Calu3 (cell line): ENCODE measurements around the gene TMPRSS11B. TPM values are rescaled to one million over a fixed set of nuclear protein-coding genes. Genes with fewer than 3 reads are reported as not detected.

Experiments
- BruUV-seq: library from RNA; stranded (reverse); fragments of 400-500 nt; replicated peaks from 2 replicates; lab custom pipeline; 2021; lab: Mats Ljungman, UMichigan
- CTCF ChIA-PET: fragments of 300-600 bp; sonication (Branson Sonifier 250); formaldehyde crosslinking; loops from one replicate; lab custom pipeline; 2022; ENCODE audit warnings: antibody characterized with exemption; lab: Charles Lee
- DNase-seq: peaks from one replicate; pipeline ENCODE4 v3.0.0; 2022
- H3K27ac Mint-ChIP-seq: one replicate; pipeline ENCODE4 v1.8.0; 2022; ENCODE audit warnings: mixed read lengths; ENCODE audit not compliant: unreplicated experiment
- H3K27me3 Mint-ChIP-seq: one replicate; pipeline ENCODE4 v1.8.0; 2022; ENCODE audit warnings: mixed read lengths; ENCODE audit not compliant: unreplicated experiment
- H3K36me3 Mint-ChIP-seq: one replicate; pipeline ENCODE4 v1.8.0; 2022; ENCODE audit warnings: mild to moderate bottlenecking, moderate library complexity, mixed read lengths; ENCODE audit not compliant: insufficient read depth, unreplicated experiment
- H3K4me1 Mint-ChIP-seq: one replicate; pipeline ENCODE4 v1.8.0; 2022; ENCODE audit warnings: mild to moderate bottlenecking, low read depth, mixed read lengths; ENCODE audit not compliant: unreplicated experiment
- H3K4me3 Mint-ChIP-seq: one replicate; pipeline ENCODE4 v1.8.0; 2022; ENCODE audit warnings: mild to moderate bottlenecking, low read depth, moderate library complexity, mixed read lengths; ENCODE audit not compliant: unreplicated experiment
- H3K9me3 Mint-ChIP-seq: one replicate; pipeline ENCODE4 v1.8.0; 2022; ENCODE audit warnings: low read depth, mixed read lengths; ENCODE audit not compliant: unreplicated experiment
- CTCF ChIP-seq: fragments of 200-600 bp; IDR thresholded peaks from one replicate; pipeline ENCODE4 v1.8.0; 2022; ENCODE audit warnings: antibody characterized with exemption; ENCODE audit not compliant: unreplicated experiment
- intact Hi-C: fragments of 100-400 bp; cut with micrococcal nuclease; formaldehyde crosslinking; loops from one replicate; pipeline ENCODE4 v1.10.0; 2022; ENCODE audit not compliant: unreplicated experiment
- total RNA-seq: library from RNA; stranded (reverse); gene quantifications from 2 replicates; pipeline ENCODE4 v1.2.3, GENCODE V29; 2022

The TMPRSS11B gene
- total RNA-seq, 1 experiment from 2014 or later, result not detected

- CTCF ChIA-PET, result no interaction called here
These were observed 58.3 kb downstream of the TMPRSS11B start for GRCh38 chr4:68187145-68187544.

DNA sequence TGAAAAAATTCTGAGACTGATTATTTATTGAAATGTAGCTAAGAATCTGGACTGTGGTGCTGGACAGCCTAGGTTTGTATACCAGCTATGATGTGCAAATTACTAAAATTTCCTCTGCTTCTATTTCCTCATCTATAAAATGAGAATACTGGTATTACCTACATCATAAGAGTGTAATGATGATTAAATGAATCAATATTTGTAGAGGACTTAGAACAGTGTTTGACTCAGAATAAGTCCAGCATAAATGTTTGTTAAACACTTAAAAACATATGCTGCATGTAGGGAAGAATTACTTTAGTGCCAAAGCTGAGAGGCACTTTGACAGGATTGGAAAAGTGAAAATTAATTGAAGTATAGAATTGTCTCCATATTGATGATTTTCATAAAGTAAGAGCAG, 60.6 kb downstream of the TMPRSS11B start:
- no TSS peak for BruUV-seq
- Mint-ChIP-seq H3K27ac (no peak overlapping the region), H3K9me3 (no peaks in the 10 kb centered on the region), H3K36me3 (no peaks in the 10 kb centered on the region), H3K4me3 (no peak overlapping the region), H3K27me3 (no peaks in the 10 kb centered on the region), H3K4me1 (no peaks in the 10 kb centered on the region)
- DNase-seq, result no peak
- no peak for TF ChIP-seq CTCF
- intact Hi-C loops, result no loop called here
- CTCF ChIA-PET, result no interaction called here

More at GRCh38 chr4:68187145-68187544, 58.3 kb downstream of the TMPRSS11B start:
- Mint-ChIP-seq H3K4me3 (no peak overlapping the region), H3K9me3 (no peaks in the 10 kb centered on the region), H3K36me3 (no peaks in the 10 kb centered on the region), H3K27me3 (no peaks in the 10 kb centered on the region), H3K27ac (no peak overlapping the region), H3K4me1 (no peaks in the 10 kb centered on the region)
- no peak for TF ChIP-seq CTCF
- DNase-seq, result no peak
- BruUV-seq, result no TSS peak
- intact Hi-C loops, result no loop called here

GRCh38 chr4:68183417-68183816, 62.1 kb downstream of the TMPRSS11B start:
- TF ChIP-seq CTCF, result no peak
- Mint-ChIP-seq H3K27me3 (no peaks in the 10 kb centered on the region), H3K9me3 (no peaks in the 10 kb centered on the region), H3K4me3 (no peak overlapping the region), H3K36me3 (no peaks in the 10 kb centered on the region), H3K4me1 (no peaks in the 10 kb centered on the region), H3K27ac (no peak overlapping the region)
- no TSS peak for BruUV-seq
- no peak for DNase-seq
- CTCF ChIA-PET, result no interaction called here
- intact Hi-C loops, result no loop called here

DNA sequence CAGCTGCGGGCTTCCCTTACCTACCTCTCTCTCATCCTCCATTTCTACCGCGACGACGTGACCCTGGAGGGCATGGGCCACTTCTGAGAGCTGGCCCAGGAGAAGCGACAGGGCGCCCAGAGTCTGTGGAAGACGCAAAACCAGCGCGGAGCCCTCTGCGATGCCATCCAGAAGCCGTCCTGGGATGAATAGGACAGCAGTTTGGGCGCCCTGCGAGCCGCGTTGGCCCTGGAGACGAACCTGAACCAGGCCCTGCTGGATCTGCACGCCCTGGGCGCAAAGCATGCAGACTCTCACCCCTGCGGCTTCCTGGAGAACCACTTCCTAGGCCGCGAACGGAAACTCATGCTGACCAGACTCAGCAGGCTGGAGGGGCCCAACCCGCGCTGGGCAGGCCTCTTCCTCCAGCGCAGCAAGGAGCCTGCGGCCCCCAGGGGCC, 63.1 kb downstream of the TMPRSS11B start:
- no TSS peak for BruUV-seq
- Mint-ChIP-seq H3K36me3 (no peaks in the 10 kb centered on the region), H3K27me3 (no peaks in the 10 kb centered on the region), H3K9me3 (no peaks in the 10 kb centered on the region), H3K27ac (no peak overlapping the region), H3K4me3 (no peak overlapping the region), H3K4me1 (no peaks in the 10 kb centered on the region)
- CTCF ChIA-PET, result no interaction called here
- intact Hi-C loops, result no loop called here
- no peak for TF ChIP-seq CTCF
- DNase-seq, result no peak
